Gastrocnemius medialis (tissue), 4 donors: Measurements from ENCODE around the gene OR6N2.

Experiments used
- CTCF ChIP-seq, 5 experiments: fragments of 450-650 bp in 3 of 5; fragments of 200-600 bp in 2 of 5; sonication (generic) in 2 of 5; IDR thresholded peaks in 4 of 5; conservative IDR thresholded peaks in 1 of 5; 1 replicate in 4 of 5; 2 replicates in 1 of 5; pipeline ENCODE4 v1.5.1; 2016 to 2019; ENCODE audit warnings: antibody characterized with exemption in 5 of 5, mild to moderate bottlenecking in 3 of 5, moderate library complexity in 3 of 5
- POLR2A ChIP-seq, 2 donors: fragments of 450-650 bp; IDR thresholded peaks; one replicate each; pipeline ENCODE4 v1.6.1; 2017; ENCODE audit warnings: antibody characterized with exemption in 2 of 2, mild to moderate bottlenecking in 2 of 2, moderate library complexity in 2 of 2

- TF ChIP-seq CTCF (IDR thresholded peaks at IDR 0.05 in 4 of 5, conservative IDR thresholded peaks at IDR 0.05 in 1 of 5) (no peak), POLR2A (IDR thresholded peaks at IDR 0.05) (no peak)
Measured at GRCh38 chr1:158735848-158736247, 45.2 kb downstream of the OR6N2 start.
